ENCODE results near the gene ICAM3.

- TF ChIP-seq POLR2A (IDR thresholded peaks at IDR 0.05): no peak
- no peak for TF ChIP-seq CTCF (IDR thresholded peaks at IDR 0.05)
Observed at GRCh38 chr19:10293637-10294367, 45.6 kb downstream of the ICAM3 start.
